ENCODE measurements around the gene WIPF2. TPM values are rescaled to one million over a fixed set of nuclear protein-coding genes. Genes with fewer than 3 reads are reported as not detected.

The WIPF2 gene
- total and polyA plus RNA-seq, 2 donors (not counting 3 experiments of a cell fraction or from before 2014, with no cell fraction given): 8.4 to 30.4 TPM

GRCh38 chr17:40315206-40315605 is 96.1 kb downstream of the WIPF2 start:
- peaks cover 66% of the 10 kb centered on the region for H3K4me1 ChIP-seq (ENCODE audit: control insufficient read depth, extremely low read depth, insufficient read depth, low read length)
- H3K4me2 ChIP-seq (ENCODE audit: insufficient read depth, low read length): no peak overlapping the region
- H3K9me1 ChIP-seq (replicated peaks; ENCODE audit: control insufficient read depth, extremely low read depth, insufficient read depth, low read length): no peaks in the 10 kb centered on the region
- intact Hi-C loops (cut with micrococcal nuclease): no loop called here
- dilution Hi-C loops (cut with MboI; ENCODE audit: extremely low pct_ligation_motif_present, low sequenced_read_pairs): no loop called here
- FAIRE-seq (peak; percentile 63), DNase-seq (ENCODE audit: low read depth, low spot score) (no peak)
- H3K36me3 ChIP-seq (ENCODE audit: control insufficient read depth in 2 of 2, extremely low read depth in 1 of 2, insufficient read depth in 2 of 2, low read length in 2 of 2): no peaks in the 10 kb centered on the region
- no peaks in the 10 kb centered on the region for H3K27me3 ChIP-seq (ENCODE audit: control insufficient read depth in 2 of 2, insufficient read depth in 2 of 2, low read length in 2 of 2)
- peak overlapping the region; percentile 46 for H3K27ac ChIP-seq (ENCODE audit: insufficient read depth, low read depth, low read length)
- no peak overlapping the region for H3K9ac ChIP-seq (replicated peaks; ENCODE audit: extremely low read depth, insufficient read depth, low read length)
- H3K9me3 ChIP-seq (replicated peaks; ENCODE audit: control insufficient read depth, insufficient read depth, low read length): no peaks in the 10 kb centered on the region
- H4K20me1 ChIP-seq (replicated peaks; ENCODE audit: control insufficient read depth, extremely low read depth, insufficient read depth, low read length): no peaks in the 10 kb centered on the region
- peaks cover 21% of the 10 kb centered on the region for H3K79me2 ChIP-seq (ENCODE audit: control insufficient read depth, insufficient read depth, low read length)
- H3K4me3 ChIP-seq (replicated peaks in 1 of 3; ENCODE audit: insufficient read depth in 1 of 3, low read depth in 1 of 3, low read length in 3 of 3): no peak overlapping the region
- no peak overlapping the region for H2AFZ ChIP-seq (ENCODE audit: low read depth, low read length)
- TF ChIP-seq POLR2AphosphoS5 (IDR thresholded peaks at IDR 0.05; ENCODE audit: insufficient read depth, low read depth, low read length): no peak
- TF ChIP-seq FOS (IDR thresholded peaks at IDR 0.05; ENCODE audit: borderline replicate concordance, insufficient read depth, low read length): no peak
- TF ChIP-seq MAX (IDR thresholded peaks at IDR 0.05; ENCODE audit: insufficient read depth, insufficient read length): no peak
- no peak for TF ChIP-seq EZH2 (IDR thresholded peaks at IDR 0.05; ENCODE audit: borderline replicate concordance, low read depth, low read length, severe bottlenecking)
- TF ChIP-seq POLR2A (IDR thresholded peaks at IDR 0.05; ENCODE audit: low read depth, low read length): no peak
- no peak for TF ChIP-seq CTCF (IDR thresholded peaks at IDR 0.05; ENCODE audit: extremely low read depth in 1 of 2, insufficient read depth in 1 of 2, low read depth in 1 of 2, low read length in 2 of 2)
- TF ChIP-seq JUN (IDR thresholded peaks at IDR 0.05; ENCODE audit: borderline replicate concordance, insufficient read depth, insufficient read length, low read depth): no peak
- TF ChIP-seq GATA2 (IDR thresholded peaks at IDR 0.05; ENCODE audit: insufficient read depth, insufficient read length, low read depth, low read length): no peak
- no peak for TF ChIP-seq MYC (IDR thresholded peaks at IDR 0.05; ENCODE audit: low read depth, low read length)
- ChIA-PET CTCF (interaction anchor here (6.0 to 6.9 kb wide), 3 partner anchors 11 to 40 kb away, joined by 54 to 109 read pairs (median 107); no protein-coding TSS in a partner anchor), POLR2A (no interaction called here)
- BruUV-seq (replicated peaks): no TSS peak

Data from endothelial cell of umbilical vein (primary cell).